SIG-M5 (cell line): ENCODE results near the gene DAZ4.
"Not testable (repeated sequence)": the region's sequence is repeated elsewhere in the genome, so short reads cannot be mapped to it uniquely, and the experiment has no call there.

Experiments used
- DNase-seq: peaks from one replicate; lab custom pipeline; 2025; lab: John Stamatoyannopoulos, UW

Gene DAZ4

GRCh38 chrY:24833619-24834018 lies at the start of gene DAZ4:
DAZ4 (plus strand) TSS chrY:24833919; CDS start chrY:24834127, 208 bp downstream.
- DNase-seq = not testable (repeated sequence)

- not testable (repeated sequence) for DNase-seq
Measured at GRCh38 chrY:24813293-24813692, 20.4 kb upstream of the DAZ4 start, which contains the start of gene DAZ3. DAZ3 (minus strand) TSS chrY:24813393; CDS start chrY:24813185, 208 bp downstream.

- DNase-seq = not testable (repeated sequence)
Measured at GRCh38 chrY:24821836-24822235, 11.9 kb upstream of the DAZ4 start.

GRCh38 chrY:24824184-24824879 lies 9.4 kb upstream of the DAZ4 start:
- DNase-seq = not testable (repeated sequence)

- not testable (repeated sequence) for DNase-seq
Measured at GRCh38 chrY:24825069-24825468, 8.7 kb upstream of the DAZ4 start.
